IMR-90 (cell line): Measurements from ENCODE around the gene MPPED1. TPM values are rescaled to one million over a fixed set of nuclear protein-coding genes. Genes with fewer than 3 reads are reported as not detected.

Source experiments
- ATAC-seq: fragments of 200-7000 bp; cut with Tn5 transposase; 2 replicates; pipeline ENCODE4 v1.9.1; 2020; ENCODE audit warnings: low read depth, mild to moderate bottlenecking, moderate library complexity
- BruUV-seq: library from RNA; stranded (reverse); fragments of 400-500 nt; replicated peaks from 2 replicates; lab custom pipeline; 2021; lab: Mats Ljungman, UMichigan
- CTCF ChIA-PET: fragments of 300-600 bp; formaldehyde crosslinking; extraction: SDS; loops from one replicate; lab custom pipeline; 2021; ENCODE audit warnings: antibody characterized with exemption; lab: Yijun Ruan, JAX
- POLR2A ChIA-PET: fragments of 300-600 bp; sonication (Branson Sonifier 250); formaldehyde crosslinking; loops from one replicate; lab custom pipeline; 2022; ENCODE audit warnings: antibody characterized with exemption; ENCODE audit not compliant: unreplicated experiment; lab: Charles Lee
- DNase-seq: peaks from one replicate; pipeline ENCODE4 v3.0.0; 2013
- H2AFZ ChIP-seq: replicated peaks from 2 replicates; pipeline ENCODE3; 2013; ENCODE audit warnings: low read length, mild to moderate bottlenecking; ENCODE audit not compliant: poor library complexity
- H2AK5ac ChIP-seq: 2 replicates; pipeline ENCODE4 v1.6.1; 2013; ENCODE audit warnings: low read depth, low read length, inconsistent platforms
- H2AK9ac ChIP-seq: replicated peaks from 2 replicates; pipeline ENCODE3; 2013; ENCODE audit warnings: mild to moderate bottlenecking, low read depth, low read length, moderate library complexity; ENCODE audit not compliant: poor library complexity
- H2BK120ac ChIP-seq: 2 replicates; pipeline ENCODE4 v1.6.1; 2013; ENCODE audit warnings: low read depth, low read length, inconsistent platforms
- H2BK15ac ChIP-seq: 3 replicates; pipeline ENCODE4 v1.6.1; 2013; ENCODE audit warnings: low read depth, low read length, inconsistent platforms
- H2BK20ac ChIP-seq: 2 replicates; pipeline ENCODE4 v1.6.1; 2013; ENCODE audit warnings: low read depth, mild to moderate bottlenecking, inconsistent platforms, low read length, moderate library complexity
- H2BK5ac ChIP-seq: 2 replicates; pipeline ENCODE4 v1.6.1; 2013; ENCODE audit warnings: mild to moderate bottlenecking, low read depth, low read length, inconsistent platforms; ENCODE audit not compliant: poor library complexity, severe bottlenecking
- H3K14ac ChIP-seq: replicated peaks from 2 replicates; pipeline ENCODE4 v1.6.1; 2013; ENCODE audit warnings: low read depth, low read length, inconsistent platforms
- H3K18ac ChIP-seq: 2 replicates; pipeline ENCODE4 v1.6.1; 2013; ENCODE audit warnings: low read depth, low read length, control low read depth
- H3K23ac ChIP-seq: 2 replicates; pipeline ENCODE4 v1.6.1; 2013; ENCODE audit warnings: low read depth, low read length, inconsistent platforms
- H3K27ac ChIP-seq: 2 replicates; pipeline ENCODE4 v1.5.1; 2013; ENCODE audit warnings: mild to moderate bottlenecking, control low read depth, low read length; ENCODE audit not compliant: insufficient read depth
- H3K27me3 ChIP-seq: 2 replicates; pipeline ENCODE4 v1.6.1; 2013; ENCODE audit warnings: low read length; ENCODE audit not compliant: control insufficient read depth, insufficient read depth
- H3K36me3 ChIP-seq: 2 replicates; pipeline ENCODE4 v1.6.1; 2013; ENCODE audit warnings: low read length, mixed read lengths; ENCODE audit not compliant: control insufficient read depth, insufficient read depth
- H3K4ac ChIP-seq: 2 replicates; pipeline ENCODE4 v1.6.1; 2013; ENCODE audit warnings: low read depth, low read length, inconsistent platforms
- H3K4me1 ChIP-seq: 2 replicates; pipeline ENCODE4 v1.6.1; 2013; ENCODE audit warnings: low read length, mixed read lengths; ENCODE audit not compliant: control insufficient read depth, insufficient read depth
- H3K4me2 ChIP-seq: 2 replicates; pipeline ENCODE4 v1.6.1; 2013; ENCODE audit warnings: low read depth, mild to moderate bottlenecking, control low read depth, low read length, moderate library complexity
- H3K4me3 ChIP-seq: 2 replicates; pipeline ENCODE4 v1.5.1; 2013; ENCODE audit warnings: low read depth, mild to moderate bottlenecking, control low read depth, low read length, moderate library complexity; ENCODE audit not compliant: insufficient read depth
- H3K56ac ChIP-seq: 2 replicates; pipeline ENCODE4 v1.6.1; 2013; ENCODE audit warnings: low read length, inconsistent platforms; ENCODE audit not compliant: insufficient read depth; ENCODE audit errors: extremely low read depth
- H3K79me1 ChIP-seq, 2 experiments: 2 replicates each; pipeline ENCODE4 v1.6.1; 2013; ENCODE audit warnings: low read length in 2 of 2, inconsistent platforms in 1 of 2, low read depth in 1 of 2
- H3K9ac ChIP-seq: 2 replicates; pipeline ENCODE4 v1.6.1; 2013; ENCODE audit warnings: low read depth, low read length, control low read depth
- H3K9me1 ChIP-seq: 2 replicates; pipeline ENCODE4 v1.6.1; 2013; ENCODE audit warnings: low read length, inconsistent platforms; ENCODE audit not compliant: insufficient read depth
- H3K9me3 ChIP-seq: 2 replicates; pipeline ENCODE4 v1.6.1; 2013; ENCODE audit warnings: low read length; ENCODE audit not compliant: control insufficient read depth, insufficient read depth
- H4K20me1 ChIP-seq: 2 replicates; pipeline ENCODE4 v1.6.1; 2013; ENCODE audit warnings: low read length, inconsistent platforms; ENCODE audit not compliant: insufficient read depth
- H4K5ac ChIP-seq: 2 replicates; pipeline ENCODE4 v1.6.1; 2013; ENCODE audit warnings: mild to moderate bottlenecking, low read depth, low read length, control low read depth
- H4K8ac ChIP-seq, 2 experiments: 2 replicates each; pipeline ENCODE4 v1.6.1; 2013; ENCODE audit warnings: low read depth in 2 of 2, low read length in 2 of 2, control low read depth in 1 of 2, inconsistent platforms in 1 of 2
- H4K91ac ChIP-seq: 2 replicates; pipeline ENCODE4 v1.6.1; 2013; ENCODE audit warnings: low read depth, low read length, inconsistent platforms; ENCODE audit not compliant: insufficient read depth
- BHLHE40 ChIP-seq: fragments of 150-350 bp; IDR thresholded peaks from 2 replicates; pipeline ENCODE4 v1.6.1; 2016; ENCODE audit warnings: mild to moderate bottlenecking, low read depth, low read length
- CEBPB ChIP-seq: IDR thresholded peaks from 2 replicates; pipeline ENCODE4 v1.6.1; 2012; ENCODE audit warnings: low read depth, low read length, improper control_type of control experiment
- CHD1 ChIP-seq: IDR thresholded peaks from 2 replicates; pipeline ENCODE4 v1.6.1; 2012; ENCODE audit warnings: low read depth, low read length, improper control_type of control experiment
- FOS ChIP-seq: fragments of 150-350 bp; IDR thresholded peaks from 2 replicates; pipeline ENCODE4 v1.6.1; 2016; ENCODE audit warnings: low read depth, low read length
- MAFK ChIP-seq: IDR thresholded peaks from 2 replicates; pipeline ENCODE4 v1.6.1; 2012; ENCODE audit warnings: low read depth, low read length, improper control_type of control experiment
- MXI1 ChIP-seq: IDR thresholded peaks from 2 replicates; pipeline ENCODE4 v1.6.1; 2012; ENCODE audit warnings: low read depth, mild to moderate bottlenecking, low read length, moderate library complexity, borderline replicate concordance
- POLR2A ChIP-seq: IDR thresholded peaks from 2 replicates; pipeline ENCODE4 v1.6.1; 2012; ENCODE audit warnings: mild to moderate bottlenecking, low read depth, low read length
- RAD21 ChIP-seq: IDR thresholded peaks from 2 replicates; pipeline ENCODE4 v1.6.1; 2012; ENCODE audit warnings: low read length, improper control_type of control experiment
- RCOR1 ChIP-seq: IDR thresholded peaks from 2 replicates; pipeline ENCODE4 v1.6.1; 2012; ENCODE audit warnings: mild to moderate bottlenecking, low read length, improper control_type of control experiment; ENCODE audit not compliant: insufficient replicate concordance
- RFX5 ChIP-seq: IDR thresholded peaks from 2 replicates; pipeline ENCODE4 v1.8.0; 2012; ENCODE audit warnings: low read depth, mild to moderate bottlenecking, low read length, moderate library complexity
- SMC3 ChIP-seq: fragments of 150-350 bp; IDR thresholded peaks from 2 replicates; pipeline ENCODE4 v1.6.1; 2016; ENCODE audit warnings: low read depth, mild to moderate bottlenecking, antibody characterized with exemption, low read length, moderate library complexity
- WGBS, 2 experiments: methylation state at CpG; one replicate each; pipeline versions ENCODE4 v1.1.5 to v1.1.7; 2013; ENCODE audit warnings: missing lambda C conversion rate in 2 of 2; ENCODE audit not compliant: insufficient read length in 1 of 2; ENCODE audit errors: extremely low coverage in 2 of 2; 5-methylcytosine and 5-hydroxymethylcytosine counted together
- dilution Hi-C: fragments of 300-500 bp; cut with HindIII; formaldehyde crosslinking; loops from one replicate; pipeline ENCODE4 v1.14.3; 2018; ENCODE audit warnings: low sequenced_read_pairs; ENCODE audit not compliant: unreplicated experiment
- in situ Hi-C: fragments of 300-500 bp; cut with MboI; formaldehyde crosslinking; loops from 3 replicates; pipeline ENCODE4 v1.14.3; 2019; ENCODE audit warnings: low sequenced_read_pairs, inconsistent platforms, mixed read lengths
- intact Hi-C: fragments of 100-400 bp; cut with micrococcal nuclease; formaldehyde crosslinking; loops from 2 replicates; pipeline ENCODE4 v1.10.0; 2022
- polyA plus RNA-seq, 3 experiments: library from polyadenylated mRNA; depleted of rRNA; stranded (reverse); fragments of >200 nt; gene quantifications; 2 replicates each; pipeline ENCODE4 v1.2.3, GENCODE V29; 2012; ENCODE audit warnings: low replicate concordance in 1 of 3
- total RNA-seq: library from RNA; depleted of rRNA; stranded (reverse); fragments of >200 nt; gene quantifications from 2 replicates; pipeline ENCODE4 v1.2.3, GENCODE V29; 2012
- TF ChIP-seq, protein P1 (sequence below): fragments of 150-350 bp; IDR thresholded peaks from 2 replicates; pipeline ENCODE4 v1.6.1; 2017; ENCODE audit warnings: mild to moderate bottlenecking, antibody characterized with exemption, low read length, low read depth
- TF ChIP-seq, protein P2 (sequence below): conservative IDR thresholded peaks from 2 replicates; pipeline ENCODE4 v1.5.1; 2012; ENCODE audit warnings: mild to moderate bottlenecking, low read depth, low read length, improper control_type of control experiment
- TF ChIP-seq, protein P3 (sequence below): fragments of 150-350 bp; IDR thresholded peaks from 2 replicates; pipeline ENCODE4 v1.6.1; 2016; ENCODE audit warnings: low read depth, mild to moderate bottlenecking, low read length, moderate library complexity, borderline replicate concordance

Gene MPPED1
- total and polyA plus RNA-seq, 2 of the 4 experiments (the other 2 are of a cell fraction): not detected

DNA sequence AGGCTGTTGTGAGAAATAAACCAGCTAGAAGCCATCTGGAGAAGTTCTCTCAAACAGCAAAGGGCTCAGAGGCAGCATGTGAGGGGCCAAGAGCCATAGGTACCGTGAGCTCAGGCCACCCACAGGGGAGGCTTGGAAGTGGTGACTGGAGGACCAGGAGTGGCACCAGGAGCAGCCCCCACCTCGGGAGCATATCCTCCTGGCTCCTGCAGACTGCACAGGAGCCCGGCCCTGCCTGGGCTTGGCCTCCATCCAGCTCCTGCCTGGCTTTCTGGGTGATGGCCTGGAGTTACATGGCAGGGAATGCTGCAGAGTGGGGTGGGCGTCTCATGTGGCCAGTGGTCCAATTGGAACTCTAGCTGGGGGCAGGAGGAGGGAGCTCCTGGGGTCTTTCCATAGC is 4.2 kb upstream of the MPPED1 start:
- TF ChIP-seq, protein P1, sequence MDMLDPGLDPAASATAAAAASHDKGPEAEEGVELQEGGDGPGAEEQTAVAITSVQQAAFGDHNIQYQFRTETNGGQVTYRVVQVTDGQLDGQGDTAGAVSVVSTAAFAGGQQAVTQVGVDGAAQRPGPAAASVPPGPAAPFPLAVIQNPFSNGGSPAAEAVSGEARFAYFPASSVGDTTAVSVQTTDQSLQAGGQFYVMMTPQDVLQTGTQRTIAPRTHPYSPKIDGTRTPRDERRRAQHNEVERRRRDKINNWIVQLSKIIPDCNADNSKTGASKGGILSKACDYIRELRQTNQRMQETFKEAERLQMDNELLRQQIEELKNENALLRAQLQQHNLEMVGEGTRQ: no peak
- no peak for TF ChIP-seq CHD1
- no peak for TF ChIP-seq RCOR1
- no peak for TF ChIP-seq MAFK
- no peak for TF ChIP-seq BHLHE40
- no peak for TF ChIP-seq FOS
- TF ChIP-seq, protein P2, sequence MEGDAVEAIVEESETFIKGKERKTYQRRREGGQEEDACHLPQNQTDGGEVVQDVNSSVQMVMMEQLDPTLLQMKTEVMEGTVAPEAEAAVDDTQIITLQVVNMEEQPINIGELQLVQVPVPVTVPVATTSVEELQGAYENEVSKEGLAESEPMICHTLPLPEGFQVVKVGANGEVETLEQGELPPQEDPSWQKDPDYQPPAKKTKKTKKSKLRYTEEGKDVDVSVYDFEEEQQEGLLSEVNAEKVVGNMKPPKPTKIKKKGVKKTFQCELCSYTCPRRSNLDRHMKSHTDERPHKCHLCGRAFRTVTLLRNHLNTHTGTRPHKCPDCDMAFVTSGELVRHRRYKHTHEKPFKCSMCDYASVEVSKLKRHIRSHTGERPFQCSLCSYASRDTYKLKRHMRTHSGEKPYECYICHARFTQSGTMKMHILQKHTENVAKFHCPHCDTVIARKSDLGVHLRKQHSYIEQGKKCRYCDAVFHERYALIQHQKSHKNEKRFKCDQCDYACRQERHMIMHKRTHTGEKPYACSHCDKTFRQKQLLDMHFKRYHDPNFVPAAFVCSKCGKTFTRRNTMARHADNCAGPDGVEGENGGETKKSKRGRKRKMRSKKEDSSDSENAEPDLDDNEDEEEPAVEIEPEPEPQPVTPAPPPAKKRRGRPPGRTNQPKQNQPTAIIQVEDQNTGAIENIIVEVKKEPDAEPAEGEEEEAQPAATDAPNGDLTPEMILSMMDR: no peak
- TF ChIP-seq RFX5: no peak
- no peak for TF ChIP-seq POLR2A
- no peak for TF ChIP-seq CEBPB
- TF ChIP-seq RAD21: no peak
- TF ChIP-seq, protein P3, sequence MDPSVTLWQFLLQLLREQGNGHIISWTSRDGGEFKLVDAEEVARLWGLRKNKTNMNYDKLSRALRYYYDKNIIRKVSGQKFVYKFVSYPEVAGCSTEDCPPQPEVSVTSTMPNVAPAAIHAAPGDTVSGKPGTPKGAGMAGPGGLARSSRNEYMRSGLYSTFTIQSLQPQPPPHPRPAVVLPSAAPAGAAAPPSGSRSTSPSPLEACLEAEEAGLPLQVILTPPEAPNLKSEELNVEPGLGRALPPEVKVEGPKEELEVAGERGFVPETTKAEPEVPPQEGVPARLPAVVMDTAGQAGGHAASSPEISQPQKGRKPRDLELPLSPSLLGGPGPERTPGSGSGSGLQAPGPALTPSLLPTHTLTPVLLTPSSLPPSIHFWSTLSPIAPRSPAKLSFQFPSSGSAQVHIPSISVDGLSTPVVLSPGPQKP: no peak
- no peak for TF ChIP-seq SMC3
- TF ChIP-seq MXI1: no peak
- 0% methylated on average over 2 of the region's 4 CpGs; no CpG with 5 or more reads in 1 of the 2 experiments for WGBS, 2 experiments
- H3K23ac ChIP-seq: no peak overlapping the region
- no peak overlapping the region for H3K14ac ChIP-seq
- H3K36me3 ChIP-seq: no peaks in the 10 kb centered on the region
- H3K4me1 ChIP-seq: no peaks in the 10 kb centered on the region
- H3K9ac ChIP-seq: no peak overlapping the region
- no peak overlapping the region for H3K4me3 ChIP-seq
- H3K56ac ChIP-seq: no peak overlapping the region
- no peak overlapping the region for H2AFZ ChIP-seq
- H3K9me1 ChIP-seq: no peaks in the 10 kb centered on the region
- H2BK15ac ChIP-seq: no peak overlapping the region
- H3K9me3 ChIP-seq: no peaks in the 10 kb centered on the region
- H3K79me1 ChIP-seq: no peaks in the 10 kb centered on the region
- H4K91ac ChIP-seq: no peak overlapping the region
- H2BK20ac ChIP-seq: no peak overlapping the region
- no peak overlapping the region for H4K5ac ChIP-seq
- H2AK5ac ChIP-seq: no peak overlapping the region
- POLR2A ChIA-PET: no interaction called here
- dilution Hi-C loops (no loop called here), in situ Hi-C loops (no loop called here), intact Hi-C loops (no loop called here)
- H2BK120ac ChIP-seq: no peak overlapping the region
- no peak overlapping the region for H2AK9ac ChIP-seq
- no peak overlapping the region for H2BK5ac ChIP-seq
- CTCF ChIA-PET: interaction anchor here (1.0 kb wide), 1 partner anchor 9 kb away, joined by 3 read pairs; no protein-coding TSS in a partner anchor
- no peaks in the 10 kb centered on the region for H4K20me1 ChIP-seq
- DNase-seq (no peak), ATAC-seq (no peak)
- H3K4me2 ChIP-seq: no peak overlapping the region
- BruUV-seq: no TSS peak
- H3K4ac ChIP-seq: no peak overlapping the region
- no peak overlapping the region for H3K27ac ChIP-seq
- no peak overlapping the region for H3K18ac ChIP-seq
- H3K27me3 ChIP-seq: peaks cover 31% of the 10 kb centered on the region
- H4K8ac ChIP-seq: no peak overlapping the region
